GM12878 (cell line): Measurements from ENCODE around the gene PHACTR1. TPM values are rescaled to one million over a fixed set of nuclear protein-coding genes. Genes with fewer than 3 reads are reported as not detected.

Experiments used
- ATAC-seq: fragments of 200-7000 bp; cut with Tn5 transposase; 3 replicates; pipeline ENCODE4 v1.9.1; 2020; ENCODE audit warnings: mild to moderate bottlenecking, moderate library complexity
- BruUV-seq: library from RNA; stranded (reverse); fragments of 400-500 nt; replicated peaks from 2 replicates; lab custom pipeline; 2021; lab: Mats Ljungman, UMichigan
- CTCF ChIA-PET: fragments of 300-600 bp; sonication (Branson Sonifier 250); formaldehyde crosslinking; extraction: SDS; loops from one replicate; lab custom pipeline; 2021; ENCODE audit warnings: inconsistent platforms; lab: Yijun Ruan, JAX
- POLR2A ChIA-PET: fragments of 350-600 bp; formaldehyde crosslinking; extraction: SDS; loops from one replicate; lab custom pipeline; 2021; ENCODE audit warnings: inconsistent platforms; lab: Charles Lee
- RAD21 ChIA-PET: fragments of 300-600 bp; sonication (Branson Sonifier 250); formaldehyde crosslinking; loops from one replicate; lab custom pipeline; 2023; ENCODE audit warnings: antibody characterized with exemption; ENCODE audit not compliant: unreplicated experiment; lab: Charles Lee
- SMC1A ChIA-PET: fragments of 300-600 bp; sonication (Branson Sonifier 250); formaldehyde crosslinking; loops from one replicate; lab custom pipeline; 2023; ENCODE audit not compliant: unreplicated experiment, uncharacterized antibody; lab: Charles Lee
- DNase-seq: peaks from one replicate; pipeline ENCODE4 v3.0.0-alpha.2; 2011; ENCODE audit warnings: low read depth, low spot score
- FAIRE-seq: peaks from 3 replicates; lab custom pipeline; 2011; peaks lifted over from hg19 to GRCh38; lab: Jason Lieb, UNC
- H2AFZ ChIP-seq: 2 replicates; pipeline ENCODE4 v1.6.0; 2011; ENCODE audit warnings: low read depth, low read length, control low read depth; ENCODE audit not compliant: control insufficient read depth
- H3K27ac ChIP-seq: 2 replicates; pipeline ENCODE4 v1.5.1; 2011; ENCODE audit warnings: control low read depth; ENCODE audit not compliant: control insufficient read depth, insufficient read depth
- H3K27me3 ChIP-seq, 2 experiments: replicated peaks in 1 of 2; 2 replicates each; pipeline versions ENCODE4 v1.6.0 to v1.6.1; 2011; ENCODE audit warnings: low read length in 1 of 2; ENCODE audit not compliant: control insufficient read depth in 2 of 2, insufficient read depth in 2 of 2
- H3K36me3 ChIP-seq, 2 experiments: 2 replicates each; pipeline ENCODE4 v1.5.1; 2011; ENCODE audit warnings: low read length in 1 of 2; ENCODE audit not compliant: control insufficient read depth in 2 of 2, insufficient read depth in 2 of 2
- H3K4me1 ChIP-seq: 2 replicates; pipeline ENCODE4 v1.6.1; 2011; ENCODE audit warnings: mild to moderate bottlenecking, low read length, moderate library complexity, mixed read lengths; ENCODE audit not compliant: control insufficient read depth, insufficient read depth
- H3K4me2 ChIP-seq: 2 replicates; pipeline ENCODE4 v1.6.0; 2011; ENCODE audit warnings: control low read depth; ENCODE audit not compliant: control insufficient read depth, insufficient read depth
- H3K4me3 ChIP-seq: fragments of 200-600 bp; sonication (generic); 2 replicates; pipeline ENCODE4 v1.5.1; 2016
- H3K79me2 ChIP-seq: 2 replicates; pipeline ENCODE4 v1.6.0; 2011; ENCODE audit warnings: low read length; ENCODE audit not compliant: control insufficient read depth, insufficient read depth
- H3K9ac ChIP-seq: 2 replicates; pipeline ENCODE4 v1.8.0; 2011; ENCODE audit warnings: low read length, control low read depth, mixed read lengths; ENCODE audit not compliant: control insufficient read depth, insufficient read depth
- H3K9me3 ChIP-seq: replicated peaks from 3 replicates; pipeline ENCODE4 v1.5.1; 2011; ENCODE audit warnings: mild to moderate bottlenecking, low read length; ENCODE audit not compliant: control insufficient read depth, insufficient read depth
- H4K20me1 ChIP-seq: 2 replicates; pipeline ENCODE4 v1.6.0; 2011; ENCODE audit not compliant: control insufficient read depth, insufficient read depth
- BACH1 ChIP-seq: fragments of 450-650 bp; IDR thresholded peaks from 2 replicates; pipeline ENCODE4 v1.6.1; 2017; ENCODE audit warnings: mild to moderate bottlenecking, borderline replicate concordance
- CBFB ChIP-seq: IDR thresholded peaks from 2 replicates; pipeline ENCODE4 v1.6.1; 2016; ENCODE audit warnings: antibody characterized with exemption, low read depth
- IKZF2 ChIP-seq, 2 experiments: fragments of 450-650 bp; IDR thresholded peaks; 2 replicates each; pipeline ENCODE4 v1.6.1; 2017; ENCODE audit warnings: mild to moderate bottlenecking in 2 of 2, moderate library complexity in 2 of 2
- RB1 ChIP-seq: fragments of 450-650 bp; formaldehyde crosslinking; IDR thresholded peaks from 2 replicates; pipeline ENCODE4 v1.6.1; 2017; ENCODE audit warnings: mild to moderate bottlenecking, borderline replicate concordance
- RELA ChIP-seq: fragments of 450-650 bp; IDR thresholded peaks from 2 replicates; pipeline ENCODE4 v1.8.0; 2014; ENCODE audit warnings: borderline replicate concordance; ENCODE audit not compliant: partially characterized antibody
- SP1 ChIP-seq: IDR thresholded peaks from one replicate; pipeline ENCODE4 v1.6.1; 2011; ENCODE audit warnings: low read depth, low read length
- TARDBP ChIP-seq: IDR thresholded peaks from 2 replicates; pipeline ENCODE4 v1.6.1; 2016; ENCODE audit warnings: borderline replicate concordance
- YY1 ChIP-seq: IDR thresholded peaks from 2 replicates; pipeline ENCODE4 v1.6.1; 2011; ENCODE audit warnings: low read depth, mild to moderate bottlenecking, low read length
- ZNF384 ChIP-seq: IDR thresholded peaks from 2 replicates; pipeline ENCODE4 v1.6.1; 2012; ENCODE audit warnings: low read depth, mild to moderate bottlenecking, low read length, improper control_type of control experiment, borderline replicate concordance
- WGBS: methylation state at CpG from one replicate; pipeline ENCODE4 v1.1.6; 2016; ENCODE audit warnings: low lambda C conversion rate; ENCODE audit not compliant: insufficient replicate concordance, insufficient coverage; ENCODE audit errors: missing lambda C conversion rate; 5-methylcytosine and 5-hydroxymethylcytosine counted together
- in situ Hi-C: fragments of 300-500 bp; cut with MboI; formaldehyde crosslinking; loops from 9 replicates; pipeline ENCODE4 v1.14.3; 2018; ENCODE audit warnings: mixed read lengths
- intact Hi-C: fragments of 100-400 bp; cut with micrococcal nuclease; formaldehyde crosslinking; loops from one replicate; pipeline ENCODE4 v1.14.2; 2022; ENCODE audit not compliant: unreplicated experiment
- polyA plus RNA-seq, 11 experiments: library from polyadenylated mRNA; depleted of rRNA in 4 of 11; unstranded in 6 of 11; stranded (reverse) in 5 of 11; fragments of >200 nt; fragmentation: Nextera tagmentation in 4 of 11; fragmentation: Illumina TruSeq in 1 of 11; extraction: Ambion mirVana in 4 of 11; extraction: Trizol in 1 of 11; gene quantifications; 1 replicate in 1 of 11; 2 replicates in 10 of 11; pipeline versions ENCODE4 v1.2.1 to v1.2.3, GENCODE V29; 2011 to 2016; ENCODE audit warnings: inconsistent platforms in 2 of 11, missing spikeins in 2 of 11, low read depth in 1 of 11
- total RNA-seq, 4 experiments: library from RNA; depleted of rRNA in 3 of 4; stranded (reverse); fragments of >200 nt in 3 of 4; fragmentation: Illumina TruSeq in 1 of 4; extraction: Trizol in 1 of 4; gene quantifications; 2 replicates each; pipeline versions ENCODE4 v1.2.1 to v1.2.3, GENCODE V29; 2013 to 2021
- TF ChIP-seq, protein P1 (sequence below): fragments of 450-650 bp; IDR thresholded peaks from 2 replicates; pipeline ENCODE4 v1.6.1; 2017; ENCODE audit warnings: mild to moderate bottlenecking, moderate library complexity
- TF ChIP-seq, protein P2 (sequence below): fragments of 450-650 bp; IDR thresholded peaks from 2 replicates; pipeline ENCODE4 v1.6.1; 2014; ENCODE audit warnings: mild to moderate bottlenecking
- TF ChIP-seq, protein P3 (sequence below): fragments of 450-650 bp; formaldehyde crosslinking; IDR thresholded peaks from 2 replicates; pipeline ENCODE4 v1.4.0; 2022; ENCODE audit warnings: mild to moderate bottlenecking, moderate library complexity

Gene PHACTR1
- total and polyA plus RNA-seq, 10 of the 15 experiments (the other 5 are each of a cell fraction or from before 2014, with no cell fraction given) = 34.2 to 94.6 (median 62.3) TPM

DNA sequence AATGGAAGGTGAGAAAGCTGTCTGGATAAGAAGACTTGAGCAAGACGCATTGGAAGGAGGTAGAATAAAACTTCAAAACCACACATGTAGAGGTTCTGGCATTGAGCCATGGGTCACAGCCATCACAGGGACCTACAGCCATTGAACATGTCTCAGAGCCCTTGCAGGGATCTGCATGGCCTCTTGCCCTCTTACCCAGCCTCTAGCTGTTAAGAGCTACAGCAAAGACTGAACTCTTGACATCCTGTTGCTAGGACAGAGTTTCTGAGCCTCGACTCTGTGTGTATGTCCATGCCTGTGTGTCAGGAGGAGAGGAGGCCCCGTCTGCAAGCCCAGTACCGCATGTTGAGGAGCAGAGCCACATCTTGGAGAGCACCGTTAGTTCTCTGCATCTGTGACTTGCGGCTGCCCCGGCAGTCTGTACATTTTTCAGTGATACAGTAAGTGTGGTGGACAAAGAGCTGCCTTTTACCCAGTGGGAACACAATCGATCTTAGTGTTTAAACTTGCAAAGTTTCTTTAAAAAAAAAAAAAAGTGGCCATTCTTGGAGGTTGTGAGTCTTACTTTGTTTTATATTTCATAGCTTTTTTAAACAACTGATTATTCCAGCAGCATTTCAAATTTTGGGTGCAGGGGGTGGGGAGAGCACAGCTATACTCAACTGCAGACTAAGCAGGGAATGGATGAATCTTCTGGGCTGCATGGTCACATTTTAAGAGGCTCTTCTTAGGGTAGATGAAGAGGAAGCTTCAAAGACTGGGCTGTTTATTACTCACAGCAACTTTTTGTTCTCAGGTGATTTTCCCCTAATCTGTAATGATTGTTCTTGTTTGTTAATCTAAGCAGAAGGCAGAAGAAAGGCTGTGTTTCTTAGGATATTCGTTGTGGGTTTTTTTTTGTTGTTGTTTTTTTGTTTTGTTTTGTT is 523.2 kb downstream of the PHACTR1 start (continued):
- TF ChIP-seq YY1 (no peak), ZNF384 (no peak), CBFB (no peak)

DNA sequence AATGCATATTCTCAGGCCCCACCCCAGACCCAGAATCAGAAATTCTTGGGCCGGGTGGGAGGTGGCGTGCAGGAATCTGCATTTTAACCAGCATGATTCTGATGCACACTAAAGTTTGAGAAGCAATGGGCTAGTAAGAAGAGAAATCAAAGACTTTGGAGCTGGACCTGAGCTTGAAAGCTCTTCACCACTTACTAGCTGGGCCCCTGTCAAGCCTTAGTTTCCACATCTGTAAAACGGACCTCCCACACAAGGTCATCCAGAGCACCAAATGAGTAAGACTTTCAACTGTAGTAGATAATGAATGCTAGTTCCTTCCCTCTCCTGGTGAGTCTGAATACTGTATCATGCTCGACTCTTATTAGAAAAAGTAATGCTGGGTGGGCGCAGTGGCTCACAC is 524.8 kb downstream of the PHACTR1 start:
- no peak overlapping the region for H3K9ac ChIP-seq
- no peaks in the 10 kb centered on the region for H3K27me3 ChIP-seq
- H3K4me2 ChIP-seq = no peak overlapping the region
- H3K9me3 ChIP-seq = peaks cover 4% of the 10 kb centered on the region; the same call in 1 of the 3 replicates
- WGBS = 45% methylated on average over 5 of the region's 5 CpGs
- ChIA-PET RAD21 (interaction anchor here (0.7 to 0.9 kb wide), 2 partner anchors 17 to 18 kb away, joined by 3 read pairs; no protein-coding TSS in a partner anchor), POLR2A (interaction anchor here (0.7 to 1.8 kb wide), 3 partner anchors 7 to 61 kb away, joined by 3 to 9 read pairs (median 5); no protein-coding TSS in a partner anchor), CTCF (interaction anchor here (1.4 to 3.1 kb wide), 3 partner anchors 12 to 22 kb away, joined by 3 to 12 read pairs (median 3); no protein-coding TSS in a partner anchor), SMC1A (interaction anchor here (1.7 kb wide), 1 partner anchor 86 kb away, joined by 4 read pairs; no protein-coding TSS in a partner anchor)
- no peaks in the 10 kb centered on the region for H3K4me1 ChIP-seq
- DNase-seq = no peak
- no peaks in the 10 kb centered on the region for H4K20me1 ChIP-seq
- intact Hi-C loops (no loop called here), in situ Hi-C loops (no loop called here)
- FAIRE-seq = no peak
- H2AFZ ChIP-seq = no peak overlapping the region
- no peak overlapping the region for H3K4me3 ChIP-seq
- no peaks in the 10 kb centered on the region for H3K36me3 ChIP-seq
- ATAC-seq = peak; percentile 40; the same call in 2 of the 3 replicates
- no peaks in the 10 kb centered on the region for H3K79me2 ChIP-seq
- no peak overlapping the region for H3K27ac ChIP-seq
- TF ChIP-seq, protein P1, sequence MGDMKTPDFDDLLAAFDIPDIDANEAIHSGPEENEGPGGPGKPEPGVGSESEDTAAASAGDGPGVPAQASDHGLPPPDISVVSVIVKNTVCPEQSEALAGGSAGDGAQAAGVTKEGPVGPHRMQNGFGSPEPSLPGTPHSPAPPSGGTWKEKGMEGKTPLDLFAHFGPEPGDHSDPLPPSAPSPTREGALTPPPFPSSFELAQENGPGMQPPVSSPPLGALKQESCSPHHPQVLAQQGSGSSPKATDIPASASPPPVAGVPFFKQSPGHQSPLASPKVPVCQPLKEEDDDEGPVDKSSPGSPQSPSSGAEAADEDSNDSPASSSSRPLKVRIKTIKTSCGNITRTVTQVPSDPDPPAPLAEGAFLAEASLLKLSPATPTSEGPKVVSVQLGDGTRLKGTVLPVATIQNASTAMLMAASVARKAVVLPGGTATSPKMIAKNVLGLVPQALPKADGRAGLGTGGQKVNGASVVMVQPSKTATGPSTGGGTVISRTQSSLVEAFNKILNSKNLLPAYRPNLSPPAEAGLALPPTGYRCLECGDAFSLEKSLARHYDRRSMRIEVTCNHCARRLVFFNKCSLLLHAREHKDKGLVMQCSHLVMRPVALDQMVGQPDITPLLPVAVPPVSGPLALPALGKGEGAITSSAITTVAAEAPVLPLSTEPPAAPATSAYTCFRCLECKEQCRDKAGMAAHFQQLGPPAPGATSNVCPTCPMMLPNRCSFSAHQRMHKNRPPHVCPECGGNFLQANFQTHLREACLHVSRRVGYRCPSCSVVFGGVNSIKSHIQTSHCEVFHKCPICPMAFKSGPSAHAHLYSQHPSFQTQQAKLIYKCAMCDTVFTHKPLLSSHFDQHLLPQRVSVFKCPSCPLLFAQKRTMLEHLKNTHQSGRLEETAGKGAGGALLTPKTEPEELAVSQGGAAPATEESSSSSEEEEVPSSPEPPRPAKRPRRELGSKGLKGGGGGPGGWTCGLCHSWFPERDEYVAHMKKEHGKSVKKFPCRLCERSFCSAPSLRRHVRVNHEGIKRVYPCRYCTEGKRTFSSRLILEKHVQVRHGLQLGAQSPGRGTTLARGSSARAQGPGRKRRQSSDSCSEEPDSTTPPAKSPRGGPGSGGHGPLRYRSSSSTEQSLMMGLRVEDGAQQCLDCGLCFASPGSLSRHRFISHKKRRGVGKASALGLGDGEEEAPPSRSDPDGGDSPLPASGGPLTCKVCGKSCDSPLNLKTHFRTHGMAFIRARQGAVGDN = no peak
- TF ChIP-seq TARDBP = no peak
- TF ChIP-seq, protein P2, sequence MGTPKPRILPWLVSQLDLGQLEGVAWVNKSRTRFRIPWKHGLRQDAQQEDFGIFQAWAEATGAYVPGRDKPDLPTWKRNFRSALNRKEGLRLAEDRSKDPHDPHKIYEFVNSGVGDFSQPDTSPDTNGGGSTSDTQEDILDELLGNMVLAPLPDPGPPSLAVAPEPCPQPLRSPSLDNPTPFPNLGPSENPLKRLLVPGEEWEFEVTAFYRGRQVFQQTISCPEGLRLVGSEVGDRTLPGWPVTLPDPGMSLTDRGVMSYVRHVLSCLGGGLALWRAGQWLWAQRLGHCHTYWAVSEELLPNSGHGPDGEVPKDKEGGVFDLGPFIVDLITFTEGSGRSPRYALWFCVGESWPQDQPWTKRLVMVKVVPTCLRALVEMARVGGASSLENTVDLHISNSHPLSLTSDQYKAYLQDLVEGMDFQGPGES = no peak
- no peak for TF ChIP-seq RB1
- no peak for TF ChIP-seq IKZF2 (IDR thresholded peaks at IDR 0.05)
- TF ChIP-seq, protein P3, sequence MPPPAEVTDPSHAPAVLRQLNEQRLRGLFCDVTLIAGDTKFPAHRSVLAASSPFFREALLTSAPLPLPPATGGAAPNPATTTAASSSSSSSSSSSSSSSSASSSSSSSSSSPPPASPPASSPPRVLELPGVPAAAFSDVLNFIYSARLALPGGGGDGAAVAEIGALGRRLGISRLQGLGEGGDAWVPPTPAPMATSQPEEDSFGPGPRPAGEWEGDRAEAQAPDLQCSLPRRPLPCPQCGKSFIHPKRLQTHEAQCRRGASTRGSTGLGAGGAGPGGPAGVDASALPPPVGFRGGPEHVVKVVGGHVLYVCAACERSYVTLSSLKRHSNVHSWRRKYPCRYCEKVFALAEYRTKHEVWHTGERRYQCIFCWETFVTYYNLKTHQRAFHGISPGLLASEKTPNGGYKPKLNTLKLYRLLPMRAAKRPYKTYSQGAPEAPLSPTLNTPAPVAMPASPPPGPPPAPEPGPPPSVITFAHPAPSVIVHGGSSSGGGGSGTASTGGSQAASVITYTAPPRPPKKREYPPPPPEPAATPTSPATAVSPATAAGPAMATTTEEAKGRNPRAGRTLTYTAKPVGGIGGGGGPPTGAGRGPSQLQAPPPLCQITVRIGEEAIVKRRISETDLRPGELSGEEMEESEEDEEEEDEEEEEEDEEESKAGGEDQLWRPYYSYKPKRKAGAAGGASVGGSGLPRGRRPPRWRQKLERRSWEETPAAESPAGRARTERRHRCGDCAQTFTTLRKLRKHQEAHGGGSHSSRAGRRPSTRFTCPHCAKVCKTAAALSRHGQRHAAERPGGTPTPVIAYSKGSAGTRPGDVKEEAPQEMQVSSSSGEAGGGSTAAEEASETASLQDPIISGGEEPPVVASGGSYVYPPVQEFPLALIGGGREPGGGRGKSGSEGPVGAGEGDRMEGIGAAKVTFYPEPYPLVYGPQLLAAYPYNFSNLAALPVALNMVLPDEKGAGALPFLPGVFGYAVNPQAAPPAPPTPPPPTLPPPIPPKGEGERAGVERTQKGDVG = no peak
- no peak for TF ChIP-seq BACH1
- no peak for TF ChIP-seq RELA
- TF ChIP-seq SP1 = no peak
- no TSS peak for BruUV-seq
